Stimulated activated CD4-positive, alpha-beta T cell treated with anti-CD3 and anti-CD28 coated beads, Interleukin-1b, Interleukin-23, amount 100 ng/mL, for 48 hours (primary cell): ENCODE measurements around the gene PPFIA3.
A peak's percentile ranks its signal among the peaks of the same experiment; 100 is the strongest.
"Not testable (repeated sequence)": the region's sequence is repeated elsewhere in the genome, so short reads cannot be mapped to it uniquely, and the experiment has no call there.

Source experiments
- DNase-seq: peaks from one replicate; pipeline ENCODE4 v3.0.0-alpha.2; 2020

PPFIA3 gene

GRCh38 chr19:49119411-49120324, at the start of gene PPFIA3:
TSS of gene PPFIA3 (plus strand) at chr19:49119544. CDS start at chr19:49127874, 8,330 bp downstream.
- DNase-seq: no peak

GRCh38 chr19:49070416-49070815, 48.9 kb upstream of the PPFIA3 start:
- no peak for DNase-seq

- no peak for DNase-seq
These were observed 47.3 kb upstream of the PPFIA3 start for GRCh38 chr19:49071860-49072547.

GRCh38 chr19:49073514-49074378, 45.6 kb upstream of the PPFIA3 start:
- DNase-seq: no peak

DNA sequence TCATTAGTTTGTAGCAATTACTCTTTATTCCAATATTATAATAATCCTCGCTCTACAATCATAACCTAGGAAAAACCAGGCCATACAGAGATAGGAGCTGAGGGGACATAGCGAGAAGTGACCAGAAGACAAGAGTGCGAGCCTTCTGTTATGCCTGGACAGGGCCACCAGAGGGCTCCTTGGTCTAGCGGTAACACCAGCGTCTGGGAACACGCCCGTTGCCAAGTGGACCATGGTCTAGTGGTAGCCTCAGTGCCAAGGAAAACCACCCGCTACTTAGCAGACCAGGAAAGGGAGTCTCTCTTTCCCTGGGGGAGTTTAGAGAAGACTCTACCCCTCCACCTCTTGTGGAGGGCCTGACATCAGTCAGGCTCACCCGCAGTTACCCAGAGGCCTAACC, 44.5 kb upstream of the PPFIA3 start:
- DNase-seq: not testable (repeated sequence)

GRCh38 chr19:49080392-49080791, 39.0 kb upstream of the PPFIA3 start:
- no peak for DNase-seq

DNA sequence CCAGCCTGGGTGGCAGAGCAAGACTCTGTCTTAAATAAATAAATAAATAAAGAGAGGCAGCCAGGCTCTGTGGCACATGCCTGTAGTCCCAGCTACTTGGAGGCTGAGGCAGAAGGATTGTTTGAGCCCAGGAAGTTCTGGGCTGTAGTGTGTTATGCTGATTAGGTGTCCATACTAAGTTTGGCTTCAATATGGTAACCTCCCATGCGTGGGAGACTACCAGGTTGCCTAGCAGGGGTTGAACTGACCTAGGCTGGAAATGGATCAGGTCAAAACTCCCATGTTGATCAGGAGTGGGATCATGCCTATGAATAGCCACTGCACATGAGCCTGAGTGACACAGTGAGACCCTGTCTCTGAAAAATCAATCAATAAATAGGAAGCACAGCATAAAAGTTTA, 38.1 kb upstream of the PPFIA3 start:
- no peak for DNase-seq

DNA sequence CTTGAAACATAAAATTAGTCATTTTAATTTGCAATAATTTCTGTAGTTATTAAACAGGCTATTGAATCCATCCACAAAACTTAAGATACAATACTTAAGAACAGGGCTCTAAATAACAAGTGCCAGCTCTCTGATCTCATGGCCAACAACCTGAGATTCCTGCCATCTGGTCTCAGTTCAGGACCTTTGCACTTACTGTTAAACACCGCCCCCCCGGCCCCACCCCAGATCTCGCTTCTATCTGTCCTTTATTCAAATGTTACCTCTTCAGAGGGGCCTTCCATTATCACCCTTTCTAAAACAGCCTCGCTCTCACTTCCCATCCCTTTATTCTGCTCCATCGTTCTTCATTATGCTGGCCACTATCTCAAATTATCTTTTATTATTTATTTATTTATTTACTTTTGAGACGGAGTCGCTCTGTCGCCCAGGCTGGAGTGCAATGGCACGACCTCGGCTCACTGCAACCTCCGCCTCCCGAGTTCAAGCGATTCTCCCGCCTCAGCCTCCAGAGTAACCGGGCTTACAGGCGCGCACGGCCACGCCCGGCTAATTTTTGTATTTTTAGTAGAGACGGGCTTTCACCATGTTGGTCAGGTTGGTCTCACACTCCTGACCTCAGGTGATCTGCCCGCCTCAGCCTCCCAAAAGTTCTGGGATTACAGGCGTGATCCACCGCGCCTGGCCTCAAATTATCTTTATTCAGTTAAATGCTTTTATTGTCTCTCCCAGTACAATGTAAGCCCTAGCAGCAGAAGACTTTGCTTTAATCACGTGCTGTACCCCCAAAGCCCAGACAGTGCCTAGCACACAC, 34.9 kb upstream of the PPFIA3 start:
- DNase-seq: no peak

DNA sequence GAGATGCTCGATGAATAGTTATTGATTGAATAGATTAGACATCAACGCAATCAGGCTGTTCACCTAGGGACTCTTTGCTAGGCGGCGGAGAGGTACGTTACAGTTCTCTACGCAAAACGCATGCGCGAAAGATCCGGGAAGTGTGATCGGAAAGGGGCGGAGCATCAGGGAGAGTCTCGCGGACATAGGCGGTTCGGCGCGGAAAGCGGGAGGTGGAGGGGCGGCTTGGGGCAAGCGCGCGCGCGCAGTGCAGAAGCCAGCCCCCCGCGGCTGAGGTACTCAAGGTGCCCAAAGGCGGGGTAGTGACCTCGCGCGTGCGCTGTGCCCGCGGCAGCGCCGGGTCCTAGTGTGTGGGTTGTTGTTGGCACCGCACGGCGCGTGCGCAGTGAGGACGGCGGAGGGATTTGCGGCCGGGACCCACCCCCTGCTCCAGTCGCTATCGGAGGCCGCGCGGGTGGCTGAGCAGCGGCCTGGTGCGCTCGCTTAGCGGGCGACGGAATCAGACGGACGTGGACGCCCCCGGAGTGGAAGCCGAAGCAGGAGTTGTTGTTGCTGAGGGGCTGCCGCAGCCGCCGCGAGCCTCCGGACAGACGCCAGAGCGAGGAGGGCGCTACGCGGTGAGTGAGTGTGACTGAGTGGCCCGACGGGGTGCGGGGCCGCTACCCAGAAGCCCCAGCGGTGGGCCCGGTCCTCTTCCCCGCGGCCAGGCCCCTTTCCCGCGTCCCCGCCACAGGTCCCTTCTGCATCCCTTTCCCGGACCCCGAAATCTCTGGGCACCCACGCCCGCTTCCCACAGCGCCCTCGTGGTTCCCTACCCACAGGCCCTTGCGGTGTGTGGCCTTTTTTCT, 34.1 kb upstream of the PPFIA3 start, which contains the start of gene SNRNP70:
TSS of gene SNRNP70 (plus strand) at position 432 of the 848 bp plus-strand sequence. CDS start 964 bp downstream, outside the sequence.
- DNase-seq: peak; percentile 99

GRCh38 chr19:49085868-49086232, 33.5 kb upstream of the PPFIA3 start:
- DNase-seq: no peak

DNA sequence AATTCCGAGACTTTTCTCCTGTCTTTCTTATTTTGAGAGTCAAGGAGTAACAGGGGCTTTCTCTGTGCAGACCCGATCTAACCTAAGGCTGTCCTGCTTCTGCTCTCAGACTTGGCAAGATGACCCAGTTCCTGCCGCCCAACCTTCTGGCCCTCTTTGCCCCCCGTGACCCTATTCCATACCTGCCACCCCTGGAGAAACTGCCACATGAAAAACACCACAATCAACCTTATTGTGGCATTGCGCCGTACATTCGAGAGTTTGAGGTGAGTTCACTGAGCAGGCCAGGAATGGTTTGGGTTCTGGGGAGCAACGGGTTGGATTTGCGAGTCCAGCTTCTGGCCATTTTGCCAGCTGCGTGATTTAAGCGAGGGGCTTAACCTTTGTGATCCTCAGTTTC, 33.0 kb upstream of the PPFIA3 start:
- no peak for DNase-seq

DNA sequence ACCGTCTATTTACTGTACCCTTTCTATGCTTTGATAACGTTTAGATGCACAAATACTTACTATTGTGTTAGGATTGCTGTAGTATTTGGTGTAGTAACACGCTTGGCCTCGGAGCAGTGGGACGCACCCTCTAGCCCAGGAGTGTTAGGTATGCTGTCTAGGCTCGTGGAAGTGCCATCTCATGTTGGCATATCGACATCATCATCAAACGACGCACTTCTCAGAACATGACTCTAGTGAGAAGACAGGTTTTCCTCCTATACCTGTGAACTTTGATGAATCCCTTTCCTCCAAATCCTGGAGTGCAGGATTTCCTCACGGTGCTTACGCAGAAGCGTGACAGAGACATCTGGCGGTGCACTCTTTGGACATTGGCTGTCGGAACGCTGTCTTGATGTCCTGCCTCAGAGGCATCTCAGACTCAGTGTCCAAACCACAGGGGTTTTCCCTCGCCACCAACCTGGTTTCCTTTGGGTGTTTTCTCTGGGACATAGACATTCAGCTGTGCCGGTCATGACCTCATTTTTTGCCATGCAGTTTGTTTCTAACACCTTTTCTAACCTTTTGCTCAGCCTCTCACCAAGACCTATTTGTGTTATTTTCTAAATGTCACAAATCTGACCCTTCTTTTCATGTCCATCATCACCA, 27.8 kb upstream of the PPFIA3 start:
- DNase-seq: no peak

DNA sequence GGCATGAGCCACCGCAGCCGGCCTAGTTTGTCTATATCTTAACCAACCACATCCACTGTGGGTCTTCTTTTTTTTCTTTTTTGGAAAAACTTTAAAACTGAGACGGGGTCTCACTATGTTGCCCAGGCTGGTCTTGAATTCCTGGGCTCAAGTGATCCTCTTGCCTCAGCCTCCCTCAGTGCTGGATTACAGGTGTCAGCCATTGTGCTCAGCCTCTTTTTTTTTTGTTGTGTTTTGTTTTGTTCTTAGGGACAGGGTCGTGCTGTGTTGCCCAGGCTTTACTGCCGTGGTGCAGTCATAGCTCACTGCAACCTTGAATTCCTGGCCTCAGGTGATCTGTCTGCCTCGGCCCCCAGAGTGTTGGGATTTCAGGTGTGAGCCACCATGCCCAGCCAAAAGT, 26.7 kb upstream of the PPFIA3 start:
- no peak for DNase-seq

DNA sequence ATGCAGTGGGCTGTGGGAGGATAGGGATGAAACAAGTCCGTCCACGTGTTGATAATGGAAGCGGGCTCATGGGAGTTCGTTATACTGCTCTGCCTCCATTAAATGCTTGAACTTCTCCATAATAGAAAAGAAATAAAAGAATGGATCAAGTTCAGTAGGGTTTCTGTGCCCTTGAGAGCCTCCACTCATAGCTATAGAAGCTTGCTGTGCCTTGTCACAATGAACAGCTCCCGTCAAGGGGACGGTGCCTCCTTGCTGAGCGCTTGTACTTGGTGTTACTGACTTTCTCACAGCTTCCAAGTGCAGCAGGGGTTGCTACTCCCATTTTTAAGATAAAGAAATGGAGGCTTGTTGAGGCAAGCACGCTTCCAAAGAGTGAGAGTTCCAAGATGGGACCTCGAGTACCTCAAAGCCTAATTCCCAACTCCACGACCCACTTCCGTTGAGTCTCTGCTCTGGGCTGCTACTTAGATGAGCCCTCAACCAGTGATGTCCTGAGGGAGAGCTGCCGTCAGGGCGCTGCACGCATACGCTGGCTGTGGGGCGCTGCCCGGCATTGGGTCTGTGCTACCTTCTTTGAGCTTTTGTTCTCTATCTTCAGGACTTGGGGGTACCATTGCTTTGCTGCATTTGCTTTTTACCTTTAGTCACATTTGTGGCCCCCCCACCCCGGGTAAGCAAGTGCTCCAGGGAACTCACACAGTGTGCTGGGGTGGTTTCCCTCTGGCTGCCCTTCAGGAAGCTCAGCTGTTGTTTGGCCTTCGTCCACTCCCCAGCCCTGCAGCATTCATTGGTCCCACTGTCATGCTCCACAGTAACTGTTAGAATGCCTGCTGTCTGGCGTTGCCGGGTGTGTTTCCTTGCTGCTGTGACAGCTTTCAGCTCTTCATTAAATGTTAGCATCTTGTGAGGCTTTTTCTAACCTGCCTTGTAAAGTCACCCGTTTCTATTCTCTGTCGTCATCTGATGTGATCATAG, 24.6 kb upstream of the PPFIA3 start:
- no peak for DNase-seq

- DNase-seq: peak; percentile 75
These were observed 21.7 kb upstream of the PPFIA3 start for GRCh38 chr19:49097453-49098288.

GRCh38 chr19:49098795-49099194, 20.5 kb upstream of the PPFIA3 start:
- no peak for DNase-seq

DNA sequence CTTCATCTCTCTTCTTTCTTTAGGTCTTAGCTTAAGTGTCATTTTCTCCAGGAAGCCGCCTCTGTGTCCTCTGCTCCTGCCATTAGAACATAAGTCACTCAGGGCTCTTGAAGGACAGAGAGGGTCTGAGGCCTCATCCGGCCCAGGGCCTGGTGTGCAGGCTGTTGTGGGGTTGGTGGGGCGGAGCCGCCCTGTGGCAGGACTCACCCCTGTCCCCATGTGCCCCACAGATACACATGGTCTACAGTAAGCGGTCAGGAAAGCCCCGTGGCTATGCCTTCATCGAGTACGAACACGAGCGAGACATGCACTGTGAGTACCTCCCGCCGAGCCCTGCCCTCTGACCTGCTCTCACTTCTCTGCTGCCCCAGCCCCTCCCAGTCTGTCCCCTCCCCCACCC, 18.2 kb upstream of the PPFIA3 start:
- DNase-seq: no peak

DNA sequence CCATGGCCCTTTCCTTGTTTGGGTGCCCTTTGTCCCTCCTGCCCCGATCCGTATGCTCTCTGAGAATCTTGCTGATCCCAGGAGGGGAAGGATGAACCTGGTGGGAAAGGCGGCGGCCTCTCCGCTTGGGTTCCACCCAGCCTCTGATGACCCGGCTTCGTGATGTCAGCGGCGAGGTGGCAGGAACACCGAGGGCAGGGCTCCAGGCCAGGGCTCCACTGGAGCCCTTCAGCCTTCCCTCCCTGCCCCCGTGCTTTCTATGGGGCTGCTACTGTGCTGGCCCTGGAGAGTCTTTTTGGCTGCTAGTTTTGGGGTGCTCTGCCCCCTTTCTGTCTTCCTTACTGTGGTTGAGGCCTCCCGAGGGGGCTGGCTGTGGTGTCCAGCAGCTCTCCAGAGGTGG, 17.0 kb upstream of the PPFIA3 start:
- DNase-seq: no peak
